GM12873 (cell line): Measurements from ENCODE around the gene MYL9.

Experiments
- CTCF ChIP-seq: IDR thresholded peaks from 2 replicates; pipeline ENCODE4 v1.5.1; 2012; ENCODE audit warnings: low read depth, mild to moderate bottlenecking, moderate library complexity, low read length, control low read depth; ENCODE audit not compliant: insufficient read depth; ENCODE audit errors: missing control alignments

The MYL9 gene

GRCh38 chr20:36541227-36541767 is at the start of gene MYL9:
Gene MYL9 (plus strand): TSS chr20:36541519. CDS start chr20:36544885, 3,366 bp downstream.
- TF ChIP-seq CTCF, result no peak

- TF ChIP-seq CTCF, result no peak
Observed at GRCh38 chr20:36491901-36492617, 49.3 kb upstream of the MYL9 start.

- TF ChIP-seq CTCF, result peak; percentile 47
Observed at GRCh38 chr20:36493051-36493800, 48.1 kb upstream of the MYL9 start.

- no peak for TF ChIP-seq CTCF
Observed at GRCh38 chr20:36493801-36494114, 47.6 kb upstream of the MYL9 start.

- TF ChIP-seq CTCF, result no peak
Observed at GRCh38 chr20:36496707-36497669, 44.3 kb upstream of the MYL9 start.

GRCh38 chr20:36497856-36498255 is 43.5 kb upstream of the MYL9 start:
- no peak for TF ChIP-seq CTCF
